ENCODE data around the gene STAMBPL1.

STAMBPL1 gene

DNA sequence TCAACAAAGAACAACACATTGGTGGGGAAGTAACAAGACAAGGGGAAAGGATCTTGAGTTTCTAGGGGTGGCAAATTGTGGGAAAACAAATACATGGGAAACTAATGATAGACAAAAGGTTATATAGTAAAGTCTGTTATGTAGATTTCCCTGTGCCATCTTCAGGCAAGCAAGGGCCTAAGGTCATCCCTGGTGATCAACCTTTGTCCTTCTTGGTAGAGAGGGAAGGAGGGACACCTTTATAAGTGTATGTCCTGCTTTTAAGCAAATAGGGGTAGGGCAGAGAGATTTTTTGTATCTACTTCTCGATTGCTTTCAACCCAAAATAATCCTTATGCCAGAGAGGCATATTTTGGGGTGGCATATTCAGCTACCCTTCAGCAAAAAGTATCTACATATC is 84.3 kb downstream of the STAMBPL1 start:
- DNase-seq (ENCODE audit: low read depth), result no peak
- TF ChIP-seq, protein P1, sequence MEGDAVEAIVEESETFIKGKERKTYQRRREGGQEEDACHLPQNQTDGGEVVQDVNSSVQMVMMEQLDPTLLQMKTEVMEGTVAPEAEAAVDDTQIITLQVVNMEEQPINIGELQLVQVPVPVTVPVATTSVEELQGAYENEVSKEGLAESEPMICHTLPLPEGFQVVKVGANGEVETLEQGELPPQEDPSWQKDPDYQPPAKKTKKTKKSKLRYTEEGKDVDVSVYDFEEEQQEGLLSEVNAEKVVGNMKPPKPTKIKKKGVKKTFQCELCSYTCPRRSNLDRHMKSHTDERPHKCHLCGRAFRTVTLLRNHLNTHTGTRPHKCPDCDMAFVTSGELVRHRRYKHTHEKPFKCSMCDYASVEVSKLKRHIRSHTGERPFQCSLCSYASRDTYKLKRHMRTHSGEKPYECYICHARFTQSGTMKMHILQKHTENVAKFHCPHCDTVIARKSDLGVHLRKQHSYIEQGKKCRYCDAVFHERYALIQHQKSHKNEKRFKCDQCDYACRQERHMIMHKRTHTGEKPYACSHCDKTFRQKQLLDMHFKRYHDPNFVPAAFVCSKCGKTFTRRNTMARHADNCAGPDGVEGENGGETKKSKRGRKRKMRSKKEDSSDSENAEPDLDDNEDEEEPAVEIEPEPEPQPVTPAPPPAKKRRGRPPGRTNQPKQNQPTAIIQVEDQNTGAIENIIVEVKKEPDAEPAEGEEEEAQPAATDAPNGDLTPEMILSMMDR (IDR thresholded peaks at IDR 0.05; ENCODE audit: control insufficient read depth, extremely low read depth, insufficient read depth), result no peak
- no peak overlapping the region for H3K4me3 ChIP-seq (ENCODE audit: low read depth, low read length)

DNA sequence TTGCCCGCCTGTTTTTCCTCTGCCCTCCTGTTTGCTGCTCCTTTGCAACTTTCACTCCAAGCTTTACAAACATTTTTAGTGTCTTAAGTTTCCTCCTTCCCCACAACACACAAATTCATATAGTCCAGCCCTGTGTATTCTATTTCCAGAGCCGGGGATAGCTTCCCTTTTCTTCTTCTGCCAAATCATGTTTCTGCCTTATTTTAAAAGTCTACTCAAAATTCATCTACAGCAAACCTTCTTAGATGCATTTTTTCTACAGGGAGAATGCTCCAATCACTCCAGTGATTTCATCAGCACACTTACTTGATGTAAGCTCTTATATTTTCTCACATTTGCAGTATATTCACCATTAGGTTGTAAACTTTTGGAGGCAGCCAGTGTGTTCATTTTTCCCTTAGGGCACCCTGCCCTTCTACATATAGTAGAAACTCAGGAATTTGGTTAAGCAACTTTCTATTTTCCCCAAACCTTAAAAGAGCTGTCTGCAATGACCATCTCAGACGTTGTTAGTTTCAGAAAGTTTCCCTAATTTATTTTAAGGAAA is 84.9 kb downstream of the STAMBPL1 start:
- DNase-seq (ENCODE audit: low read depth), result no peak
- TF ChIP-seq, protein P1 (IDR thresholded peaks at IDR 0.05; ENCODE audit: control insufficient read depth, extremely low read depth, insufficient read depth), result no peak
- H3K4me3 ChIP-seq (ENCODE audit: low read depth, low read length), result no peak overlapping the region

DNA sequence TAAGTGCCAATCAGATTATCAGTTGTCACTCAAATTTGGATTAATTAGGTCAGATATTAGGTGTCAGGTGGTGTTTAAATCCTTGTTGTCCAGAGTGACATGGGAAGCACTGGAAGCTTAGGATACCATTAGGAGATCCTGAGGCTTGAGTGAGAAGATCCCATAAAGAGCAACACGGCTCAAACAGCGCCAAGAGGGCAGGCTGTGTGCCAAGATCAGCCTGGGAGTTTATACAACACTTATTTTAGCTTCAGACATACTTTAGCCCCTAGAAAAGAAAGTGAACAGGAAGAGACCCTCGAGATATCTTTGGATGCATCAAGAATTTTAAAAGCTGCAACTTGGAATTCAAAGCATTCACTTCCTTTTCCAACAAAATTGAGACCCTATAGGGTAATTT is 86.8 kb downstream of the STAMBPL1 start:
- TF ChIP-seq, protein P1 (IDR thresholded peaks at IDR 0.05; ENCODE audit: control insufficient read depth, extremely low read depth, insufficient read depth), result no peak
- H3K4me3 ChIP-seq (ENCODE audit: low read depth, low read length), result no peak overlapping the region
- DNase-seq (ENCODE audit: low read depth), result no peak

DNA sequence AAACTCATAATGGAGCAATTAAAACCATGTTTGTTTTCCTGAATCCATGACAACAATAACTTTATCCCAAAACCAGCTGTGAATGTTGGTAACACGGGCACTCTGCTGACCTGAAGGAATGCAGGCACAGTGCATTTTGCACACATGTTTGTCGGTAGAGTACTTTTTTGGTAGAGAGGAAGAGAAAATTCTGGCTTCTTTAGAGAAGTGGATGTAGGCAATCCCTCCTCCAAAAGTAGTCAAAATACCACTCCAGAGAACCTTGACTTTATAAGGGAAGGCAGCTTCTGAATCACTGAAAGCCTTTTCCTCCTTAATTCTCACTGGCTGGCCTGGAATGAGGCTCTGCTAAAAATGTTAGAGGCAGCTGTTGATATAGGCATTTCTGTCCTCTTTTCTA is 88.3 kb downstream of the STAMBPL1 start:
- TF ChIP-seq, protein P1 (IDR thresholded peaks at IDR 0.05; ENCODE audit: control insufficient read depth, extremely low read depth, insufficient read depth), result no peak
- DNase-seq (ENCODE audit: low read depth), result no peak

DNA sequence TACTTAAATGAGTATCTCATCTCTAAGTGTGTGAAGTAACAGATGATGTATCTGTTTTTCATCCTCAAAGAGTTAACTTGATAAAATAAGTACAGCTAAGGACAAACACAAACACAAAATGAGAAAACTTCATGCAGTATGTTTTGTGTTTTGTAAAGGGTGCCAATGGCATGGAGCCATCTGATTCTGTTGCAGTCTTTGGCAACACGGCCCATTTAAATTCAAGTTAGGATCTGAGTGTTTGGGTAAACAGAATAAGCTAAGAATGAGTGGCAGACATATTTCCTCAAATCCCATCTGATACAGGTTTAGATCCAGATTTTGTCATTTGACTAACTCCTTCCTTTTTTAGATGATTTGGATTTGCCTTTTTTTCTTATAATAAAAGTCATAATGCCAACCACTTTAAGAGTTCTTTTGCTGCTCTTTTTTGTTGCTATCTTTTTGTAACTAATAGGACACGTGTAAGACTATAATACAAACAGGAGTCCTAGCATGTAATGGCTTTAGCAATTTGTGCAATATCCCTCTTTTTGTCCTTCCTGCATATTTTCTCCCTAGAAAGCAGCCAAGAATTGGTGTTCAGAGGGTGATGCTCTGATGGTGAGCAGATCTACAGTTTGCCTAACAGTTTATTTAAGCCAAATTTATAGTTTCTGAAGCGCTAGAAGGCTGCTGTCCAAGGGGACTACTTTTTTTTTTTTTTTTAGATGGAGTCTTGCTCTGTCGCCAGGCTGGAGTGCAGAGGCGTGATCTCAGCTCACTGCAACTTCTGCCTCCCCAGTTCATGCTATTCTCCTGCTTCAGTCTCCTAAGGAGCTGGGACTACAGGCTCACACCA is 91.4 kb downstream of the STAMBPL1 start:
- DNase-seq (ENCODE audit: low read depth), result no peak
- TF ChIP-seq, protein P1 (IDR thresholded peaks at IDR 0.05; ENCODE audit: control insufficient read depth, extremely low read depth, insufficient read depth), result no peak

More for the DNA sequence above, 88.3 kb downstream of the STAMBPL1 start:
- H3K4me3 ChIP-seq (ENCODE audit: low read depth, low read length), result no peak overlapping the region

More for the DNA sequence above, 91.4 kb downstream of the STAMBPL1 start:
- no peak overlapping the region for H3K4me3 ChIP-seq (ENCODE audit: low read depth, low read length)
